HG03060 (cell line): Measurements from ENCODE around the gene PFKFB4.

Experiments used
- ATAC-seq: cut with Tn5 transposase; IDR thresholded peaks from one replicate; pipeline ENCODE4 v1.9.1; 2021; ENCODE audit warnings: low read depth, moderate number of reproducible peaks; ENCODE audit not compliant: unreplicated experiment

The PFKFB4 gene

DNA sequence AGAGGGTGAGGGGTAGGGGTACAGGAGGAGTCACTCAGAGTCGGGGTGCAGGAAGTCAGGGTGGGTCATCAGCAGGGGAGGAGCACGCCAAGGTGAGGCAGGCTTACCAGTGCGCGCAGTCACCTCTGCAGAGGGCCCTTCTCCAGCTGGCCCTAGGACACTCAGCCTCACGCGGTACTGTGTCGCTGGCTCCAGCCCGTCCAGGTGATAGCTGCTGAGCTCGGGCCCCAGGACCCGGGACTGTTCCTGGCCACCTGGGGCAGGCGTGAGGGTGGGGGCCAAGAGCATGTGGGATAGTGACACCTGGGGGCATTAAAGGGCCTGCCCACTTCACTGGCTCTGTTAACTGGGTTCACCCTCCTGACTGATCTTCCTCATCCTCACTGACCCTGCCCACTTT lies 31.1 kb upstream of the PFKFB4 start:
- ATAC-seq, result no peak

DNA sequence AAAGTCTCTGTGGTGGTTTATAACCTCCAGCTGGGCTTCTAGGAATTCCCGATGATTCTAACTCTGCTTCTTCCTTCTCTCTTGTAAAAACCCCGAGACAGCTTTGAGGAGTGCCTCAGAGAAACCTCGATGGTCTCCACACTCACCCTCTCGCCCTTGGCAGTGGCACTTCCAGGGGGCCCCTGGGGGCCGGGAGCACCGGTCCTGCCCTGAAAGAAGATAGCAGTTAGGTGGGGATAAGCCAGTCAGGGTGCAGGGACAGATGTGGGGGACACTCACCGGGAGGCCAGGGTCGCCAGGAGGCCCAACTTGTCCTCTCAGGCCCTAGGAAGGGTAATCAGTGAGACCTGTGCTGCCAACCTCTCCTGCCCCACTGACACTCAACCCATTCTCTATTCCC lies 28.8 kb upstream of the PFKFB4 start:
- ATAC-seq, result no peak

DNA sequence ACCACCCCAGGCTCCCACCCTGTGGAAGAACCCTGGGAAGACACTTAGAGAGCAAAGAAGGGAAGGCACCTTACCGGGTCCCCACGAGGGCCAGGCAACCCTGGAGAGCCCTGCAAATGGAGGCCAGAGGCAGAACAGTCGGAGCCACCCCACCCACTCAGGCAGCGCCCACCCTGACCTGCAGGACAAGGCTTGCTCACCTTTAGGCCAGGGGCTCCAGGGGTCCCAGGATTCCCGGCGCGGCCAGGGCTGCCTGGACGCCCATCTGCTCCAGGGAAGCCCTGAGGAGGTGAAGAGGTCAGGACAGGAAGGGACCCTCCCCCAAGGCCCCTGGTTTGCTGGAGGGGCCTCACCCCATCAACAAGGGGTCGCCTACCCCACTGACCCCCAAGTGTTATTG lies 28.2 kb upstream of the PFKFB4 start:
- ATAC-seq, result no peak

DNA sequence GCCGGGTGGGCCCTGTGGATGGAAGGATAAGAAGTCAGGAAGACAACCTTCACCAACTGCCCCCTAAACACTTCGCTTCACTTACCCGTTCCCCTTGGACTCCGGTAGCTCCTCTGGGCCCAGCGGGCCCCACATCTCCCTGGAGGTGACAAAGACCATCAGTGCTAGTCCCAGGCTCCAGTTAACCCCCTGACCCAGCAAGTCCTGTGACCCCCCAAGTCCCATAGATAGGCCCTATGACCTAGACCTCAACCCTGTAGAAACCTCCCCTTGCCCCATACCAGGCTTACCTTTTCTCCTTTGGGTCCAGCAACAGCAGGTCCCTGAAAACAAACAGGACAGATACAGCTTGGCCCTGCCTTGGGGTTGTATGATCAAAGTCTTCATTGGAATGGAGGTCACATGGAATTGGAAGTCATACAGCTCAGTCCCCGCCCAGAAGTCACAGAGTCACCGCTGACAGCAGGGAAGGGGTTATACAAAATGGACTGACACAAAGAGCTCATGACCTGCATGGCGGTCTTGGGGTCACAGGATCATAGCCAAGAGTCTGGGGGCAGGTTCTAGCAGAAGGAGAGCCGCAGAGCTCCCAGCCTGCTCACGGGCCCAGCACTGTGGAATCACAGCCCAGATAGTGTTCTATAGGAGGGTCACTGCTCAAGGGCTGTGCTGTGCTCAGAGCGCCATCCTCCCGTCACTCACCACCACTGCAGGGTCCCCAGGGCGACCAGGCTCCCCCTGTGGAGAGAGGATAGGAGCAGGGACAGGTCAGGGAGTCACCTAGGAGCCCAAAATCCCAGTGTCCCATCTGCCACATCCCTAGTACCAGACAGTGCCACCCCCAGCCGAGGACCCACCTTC lies 25.2 kb upstream of the PFKFB4 start:
- no peak for ATAC-seq

DNA sequence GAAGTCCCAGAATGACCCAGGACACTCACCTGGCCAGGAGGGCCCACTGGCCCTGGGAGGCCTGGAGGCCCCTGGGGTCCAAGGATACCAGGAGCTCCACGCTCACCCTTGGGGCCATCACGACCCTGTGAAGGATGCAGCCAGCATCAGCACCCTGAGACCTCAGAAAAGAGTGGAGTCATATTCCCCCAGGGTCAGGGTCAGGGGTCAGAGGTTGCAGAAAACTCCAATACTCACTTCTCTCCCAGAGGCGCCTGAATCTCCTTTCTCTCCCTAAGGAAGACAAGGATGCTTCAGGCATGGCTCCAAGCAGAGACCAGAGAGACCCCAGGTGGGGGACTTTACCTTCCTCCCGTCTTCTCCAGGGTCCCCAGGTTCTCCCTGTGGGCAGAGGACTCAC lies 20.0 kb upstream of the PFKFB4 start:
- no peak for ATAC-seq

DNA sequence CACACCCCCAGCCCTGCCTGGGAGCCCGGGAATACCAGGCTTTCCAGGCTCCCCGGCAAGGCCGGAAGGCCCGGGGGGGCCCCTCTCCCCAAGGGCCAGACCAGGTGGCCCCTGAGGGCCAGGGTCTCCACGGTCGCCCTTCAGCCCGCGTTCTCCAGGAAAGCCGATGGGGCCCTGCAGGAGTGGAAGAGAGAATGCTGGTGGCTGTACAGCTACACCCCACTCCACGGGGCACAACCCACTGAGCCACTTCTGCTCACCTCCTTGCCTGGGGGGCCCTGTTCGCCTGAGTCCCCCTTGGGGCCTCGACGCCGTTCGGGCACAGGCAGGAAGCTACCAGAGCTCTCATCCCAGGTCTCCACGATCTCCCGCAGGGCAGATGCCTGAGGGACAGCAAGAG lies 18.8 kb upstream of the PFKFB4 start:
- ATAC-seq, result no peak

DNA sequence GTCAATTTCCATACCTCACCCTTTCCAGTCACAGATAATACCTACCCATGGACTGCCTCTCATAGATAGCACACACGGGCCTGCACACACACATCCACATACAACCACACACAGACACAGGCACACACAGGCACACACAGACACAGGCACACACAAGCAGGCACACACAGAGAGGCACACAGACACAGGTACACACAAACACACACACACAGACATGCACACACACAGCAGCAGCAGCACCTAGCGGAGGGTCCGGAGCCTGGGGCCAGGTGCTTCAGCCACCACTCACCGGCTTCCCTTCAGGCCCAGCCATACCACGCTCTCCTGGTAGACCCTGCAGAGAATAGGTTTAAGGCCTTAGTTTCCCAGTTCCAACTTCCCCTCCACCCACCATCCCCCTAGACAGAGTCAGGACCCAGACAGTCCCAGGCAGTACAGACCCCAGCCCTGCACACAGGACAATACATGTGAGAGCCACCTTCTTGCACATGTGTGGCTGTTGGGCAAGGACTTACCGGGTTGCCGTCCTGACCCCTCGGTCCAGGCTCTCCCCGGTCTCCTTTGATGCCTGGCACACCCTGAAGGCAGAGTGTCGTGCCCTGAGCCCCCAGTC lies 17.5 kb upstream of the PFKFB4 start:
- no peak for ATAC-seq

DNA sequence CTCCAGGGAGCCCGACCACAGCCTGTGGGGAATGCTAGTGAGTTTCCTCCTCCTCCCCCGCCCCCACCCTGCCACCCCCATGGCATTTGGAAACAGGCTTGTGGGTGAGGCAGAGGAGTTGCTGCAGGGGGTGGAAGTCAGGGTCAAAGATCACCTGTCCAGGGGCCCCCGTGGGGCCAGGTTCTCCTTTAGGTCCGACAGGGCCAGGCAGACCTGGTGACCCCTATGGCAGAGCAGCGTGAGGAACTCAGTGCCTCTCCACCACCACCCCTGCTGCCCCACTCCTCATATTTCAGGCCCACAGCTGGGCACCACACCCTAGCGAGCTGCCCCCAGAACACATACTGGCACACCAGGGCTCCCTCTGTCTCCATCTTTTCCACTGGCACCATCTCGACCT lies 15.9 kb upstream of the PFKFB4 start:
- no peak for ATAC-seq

DNA sequence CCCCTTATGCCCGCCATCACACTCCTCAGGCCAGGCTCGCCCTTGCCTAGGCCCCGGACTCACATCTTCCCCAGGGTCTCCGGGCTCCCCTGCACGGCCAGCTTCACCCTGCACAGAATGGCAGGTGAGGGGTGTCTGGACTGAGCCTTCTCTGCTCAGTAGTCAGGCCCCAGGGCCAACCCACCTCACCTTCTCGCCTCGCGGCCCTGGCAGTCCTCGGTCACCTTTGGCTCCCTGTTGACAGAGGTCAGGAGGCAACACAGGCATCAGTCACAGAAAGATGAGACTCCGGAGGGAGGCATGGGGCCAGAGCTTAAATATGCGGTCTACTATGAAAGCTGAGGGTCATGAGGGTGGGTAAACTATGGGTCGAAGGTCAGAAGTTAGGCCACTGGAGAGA lies 15.3 kb upstream of the PFKFB4 start:
- no peak for ATAC-seq

DNA sequence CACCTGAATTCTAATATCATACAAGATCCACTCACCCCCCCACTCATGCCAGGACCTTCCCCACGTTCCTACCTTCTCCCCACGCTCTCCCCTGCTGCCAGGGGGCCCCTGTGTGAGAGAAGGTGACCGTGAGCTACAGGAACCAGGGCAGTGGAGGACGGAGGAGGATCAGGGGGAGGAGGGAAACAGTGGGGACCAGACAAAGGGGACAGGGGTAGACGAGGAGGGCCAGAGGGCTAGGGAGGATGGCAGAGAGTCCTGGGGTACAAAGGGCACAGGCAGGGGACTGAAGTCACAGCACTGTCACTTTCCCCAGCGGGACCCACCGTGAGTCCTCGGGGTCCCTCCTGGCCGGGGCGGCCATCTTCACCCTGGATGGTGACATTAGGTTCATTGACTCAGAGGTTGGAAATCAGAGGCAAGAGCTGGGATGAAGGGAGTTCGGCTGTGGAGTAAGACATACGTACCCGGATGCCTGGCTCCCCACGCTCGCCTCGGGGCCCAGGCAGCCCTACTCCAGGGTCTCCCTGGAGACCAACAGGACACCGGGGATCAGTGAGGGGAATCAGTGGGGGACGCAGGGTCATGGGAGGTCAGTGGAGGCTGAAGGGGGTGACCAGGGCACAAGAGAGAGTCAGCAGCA lies 13.3 kb upstream of the PFKFB4 start:
- no peak for ATAC-seq

DNA sequence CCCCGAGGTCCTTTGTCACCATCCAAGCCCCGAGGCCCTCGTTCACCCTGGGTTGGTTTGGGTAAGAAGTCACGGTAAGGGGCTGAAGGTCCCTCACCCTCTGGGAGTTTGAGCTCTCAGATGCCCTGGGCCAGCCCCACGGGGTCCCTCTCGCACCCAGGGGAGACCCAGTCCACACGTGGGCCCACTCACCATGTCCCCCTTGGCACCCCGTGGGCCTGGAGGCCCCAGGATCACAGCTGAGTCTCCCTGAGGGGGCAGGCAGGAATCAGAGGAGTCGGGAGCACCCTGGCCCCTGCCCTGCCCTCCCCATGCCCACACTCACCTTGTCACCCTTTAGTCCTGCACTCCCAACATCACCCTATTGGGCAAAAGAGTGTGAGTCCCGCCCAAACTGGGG lies 12.8 kb upstream of the PFKFB4 start:
- ATAC-seq, result no peak

DNA sequence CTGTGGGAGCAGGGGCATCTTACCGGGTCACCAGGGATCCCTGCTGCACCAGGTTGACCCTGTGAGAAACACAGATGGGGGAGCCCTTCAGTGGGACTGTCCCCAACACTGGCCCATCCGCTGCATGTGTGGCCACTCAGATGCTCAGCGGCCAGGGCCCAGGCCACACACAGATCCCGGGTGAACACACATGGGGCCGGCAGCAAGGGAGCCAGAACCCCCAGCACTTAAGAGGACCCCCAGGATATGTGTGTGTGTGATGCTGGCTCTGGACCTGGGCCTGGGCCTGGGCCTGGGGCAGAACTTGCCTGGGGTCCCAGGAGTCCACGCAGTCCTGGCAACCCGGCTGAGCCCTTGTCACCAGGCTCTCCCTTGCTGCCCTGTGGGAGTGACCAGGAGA lies 11.9 kb upstream of the PFKFB4 start:
- no peak for ATAC-seq

DNA sequence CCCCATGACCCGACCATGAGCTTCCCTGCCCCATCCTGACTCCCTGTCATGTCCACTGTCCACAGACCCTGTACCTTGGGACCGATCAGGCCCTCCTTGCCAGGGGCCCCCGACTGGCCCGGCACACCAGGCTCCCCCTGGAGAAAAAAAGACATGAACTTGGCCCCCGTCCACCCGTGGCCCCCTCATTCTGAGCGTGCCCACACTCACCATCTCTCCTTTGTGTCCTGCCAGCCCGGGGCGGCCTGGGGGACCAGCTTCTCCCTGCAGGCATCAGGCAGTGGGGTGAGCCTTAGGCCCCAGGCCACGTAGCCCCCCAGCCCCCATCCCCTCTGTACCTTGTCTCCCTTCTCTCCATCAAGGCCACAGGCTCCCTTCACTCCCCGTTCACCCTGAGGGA lies 10.9 kb upstream of the PFKFB4 start:
- ATAC-seq, result no peak

DNA sequence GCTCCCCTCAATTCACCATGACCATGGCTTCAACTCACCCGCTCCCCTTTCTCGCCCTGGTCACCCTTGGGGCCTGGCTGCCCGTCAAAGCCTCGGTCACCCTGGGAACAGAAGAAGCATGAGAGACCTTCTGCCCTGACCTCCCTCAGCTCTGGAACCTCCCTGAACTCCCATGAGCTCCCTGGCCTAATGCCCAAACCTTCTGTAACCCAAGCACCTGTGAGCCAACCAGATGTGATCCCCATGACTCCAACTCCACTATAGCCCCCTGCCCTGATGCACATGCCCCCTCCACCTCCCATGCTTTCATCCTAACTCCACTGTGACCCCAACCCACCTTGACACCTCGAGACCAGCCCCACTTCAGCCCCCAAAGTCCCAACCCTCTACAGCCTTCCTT lies 10.5 kb upstream of the PFKFB4 start:
- no peak for ATAC-seq

DNA sequence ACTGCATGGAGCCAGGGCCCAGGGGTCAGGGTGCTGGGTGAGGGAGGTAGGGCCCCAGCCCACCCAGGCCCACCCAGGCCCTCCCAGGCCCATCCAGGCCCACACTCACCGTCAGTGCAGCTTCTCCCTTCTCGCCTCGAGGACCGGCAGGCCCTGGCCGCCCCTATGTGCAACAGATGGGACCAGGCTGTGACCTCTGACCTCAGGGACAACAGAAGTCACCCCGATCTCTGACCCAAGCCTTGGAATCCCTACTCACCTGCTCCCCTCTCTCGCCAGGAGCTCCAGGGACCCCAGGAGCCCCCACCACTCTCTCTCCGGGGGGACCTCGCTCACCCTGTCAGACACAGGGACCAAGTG lies 9.8 kb upstream of the PFKFB4 start:
- ATAC-seq, result no peak

DNA sequence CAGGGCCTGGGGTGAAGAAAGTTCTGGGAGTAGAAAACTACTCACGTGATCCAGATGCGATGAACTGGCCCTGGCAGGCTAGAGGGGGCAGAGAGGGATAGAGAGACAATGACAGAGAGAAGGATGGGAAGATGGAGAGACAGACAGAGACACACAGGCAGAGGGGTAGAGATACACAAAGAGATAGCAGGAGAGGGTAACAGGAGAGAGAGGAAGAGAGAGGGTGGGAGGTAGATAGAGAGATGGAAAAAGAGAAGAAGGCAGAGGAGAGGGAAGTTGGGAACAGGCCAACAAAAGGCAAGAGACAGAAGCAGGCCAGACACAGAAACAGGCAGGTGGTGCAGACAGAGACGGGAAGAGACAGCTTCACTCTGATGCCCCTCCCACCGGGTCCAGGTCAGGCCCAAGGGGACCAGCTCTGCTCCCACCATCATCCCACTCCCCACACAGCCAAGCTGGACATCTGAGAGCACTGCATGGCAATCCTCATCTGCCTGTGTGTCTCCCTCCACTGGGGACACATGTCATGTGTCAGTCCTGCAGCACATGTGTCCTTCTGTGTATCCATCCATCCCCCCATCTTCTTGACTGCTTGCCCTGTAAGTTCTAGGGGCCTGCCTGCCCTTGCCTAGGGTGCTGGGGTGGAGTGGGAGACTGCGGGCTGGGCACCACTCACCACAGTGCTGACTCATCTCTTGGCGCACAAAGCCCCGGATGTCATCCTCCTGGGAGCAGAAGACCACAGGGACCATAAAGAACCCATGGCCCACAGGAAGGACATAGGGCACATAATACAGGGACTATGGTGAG lies 9.2 kb upstream of the PFKFB4 start:
- ATAC-seq, result no peak

DNA sequence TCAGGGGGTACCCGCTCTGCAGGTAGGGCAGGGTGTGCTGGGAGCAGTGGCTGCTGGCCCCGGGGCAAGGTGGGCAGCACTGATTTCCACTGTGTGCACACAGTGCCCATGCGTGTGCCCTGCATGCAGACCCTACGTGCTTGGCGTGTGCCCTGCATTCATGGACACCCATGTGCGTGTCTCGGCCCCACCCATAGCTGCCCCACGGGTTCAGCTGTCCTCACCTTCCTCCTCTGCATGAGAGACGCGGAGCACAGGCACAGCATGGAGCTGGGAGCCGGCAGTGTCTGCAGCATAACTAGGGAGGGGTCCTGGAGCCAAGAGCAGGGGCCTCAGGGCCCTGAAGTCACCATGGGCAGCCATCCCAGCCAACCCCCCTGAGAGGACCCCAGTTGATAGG lies 8.6 kb upstream of the PFKFB4 start:
- ATAC-seq, result no peak

DNA sequence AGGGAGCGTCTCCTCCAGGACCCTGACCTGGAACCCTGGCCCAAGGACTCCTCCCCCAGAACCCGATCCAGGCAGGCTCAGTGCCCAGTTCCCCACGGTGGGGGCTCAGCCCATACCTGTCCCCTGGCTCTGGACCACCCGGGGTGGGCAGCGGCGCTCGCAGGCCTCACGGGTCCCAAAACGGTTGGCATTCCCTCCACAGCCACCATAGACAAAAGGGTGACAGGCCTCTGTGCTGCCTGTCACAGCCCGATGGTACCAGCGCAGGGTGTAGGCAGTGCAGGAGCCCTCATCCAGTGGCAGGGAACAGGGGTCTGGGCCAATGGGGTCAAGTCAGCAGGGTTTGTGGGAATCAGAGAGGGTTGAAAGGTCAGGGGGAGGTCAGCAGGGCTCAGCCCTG lies 8.1 kb upstream of the PFKFB4 start:
- ATAC-seq, result no peak

DNA sequence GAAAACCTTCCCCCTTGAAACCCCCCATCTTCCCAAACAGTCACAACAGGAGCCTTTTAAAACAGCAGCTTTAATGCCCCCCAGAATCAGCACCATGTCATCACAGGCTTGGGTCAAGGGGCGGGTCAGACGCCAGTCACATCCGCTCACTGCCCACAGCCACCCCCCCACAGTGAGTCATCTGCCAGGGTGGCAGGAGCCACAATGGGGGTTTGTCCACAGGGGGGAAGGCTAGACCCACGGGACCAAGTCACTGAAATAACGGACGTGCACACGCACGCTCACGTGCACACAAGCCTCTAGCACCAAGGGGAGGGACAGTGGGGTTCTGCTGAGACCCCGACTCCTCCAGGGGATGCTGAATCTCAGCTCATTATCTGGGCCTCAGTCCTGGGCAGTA lies 7.4 kb upstream of the PFKFB4 start:
- ATAC-seq, result no peak

DNA sequence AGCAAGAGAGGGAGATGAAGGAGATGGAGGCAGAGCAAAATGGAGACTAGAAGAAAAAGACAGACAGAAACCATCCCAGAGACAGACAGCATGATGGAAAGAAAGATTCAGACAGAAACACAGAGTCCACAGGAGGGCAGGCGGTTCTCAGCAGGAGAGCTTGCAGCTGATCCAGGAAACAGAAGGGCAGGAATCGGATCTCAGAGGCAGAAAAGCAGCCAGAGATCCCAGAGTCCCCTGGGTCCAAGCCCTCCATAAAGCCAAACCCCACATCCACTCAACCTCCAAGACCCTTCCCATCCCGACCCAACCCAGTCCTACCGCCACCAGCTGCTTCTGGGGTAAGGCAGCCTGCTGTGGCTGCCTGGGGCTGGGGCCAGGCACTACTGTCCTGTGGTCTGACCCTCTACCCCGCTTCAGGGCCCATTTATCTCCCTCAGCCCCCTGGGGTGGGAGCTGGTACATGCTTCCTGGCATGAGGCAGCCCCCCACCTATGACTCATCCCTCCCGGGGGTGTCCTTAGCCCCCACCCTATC lies 6.8 kb upstream of the PFKFB4 start, which contains the start of gene UCN2:
TSS of gene UCN2 (minus strand) at position 400 of the 537 bp plus-strand sequence. CDS start 657 bp downstream, outside the sequence.
- ATAC-seq, result no peak
